Activated T-cell treated with anti-CD3 and anti-CD28 coated beads for 48 hours (primary cell): Measurements from ENCODE around the gene CALU.

Experiments used
- DNase-seq: peaks from one replicate; pipeline ENCODE4 v3.0.0-alpha.2; 2020; ENCODE audit warnings: low read depth

The CALU gene

DNA sequence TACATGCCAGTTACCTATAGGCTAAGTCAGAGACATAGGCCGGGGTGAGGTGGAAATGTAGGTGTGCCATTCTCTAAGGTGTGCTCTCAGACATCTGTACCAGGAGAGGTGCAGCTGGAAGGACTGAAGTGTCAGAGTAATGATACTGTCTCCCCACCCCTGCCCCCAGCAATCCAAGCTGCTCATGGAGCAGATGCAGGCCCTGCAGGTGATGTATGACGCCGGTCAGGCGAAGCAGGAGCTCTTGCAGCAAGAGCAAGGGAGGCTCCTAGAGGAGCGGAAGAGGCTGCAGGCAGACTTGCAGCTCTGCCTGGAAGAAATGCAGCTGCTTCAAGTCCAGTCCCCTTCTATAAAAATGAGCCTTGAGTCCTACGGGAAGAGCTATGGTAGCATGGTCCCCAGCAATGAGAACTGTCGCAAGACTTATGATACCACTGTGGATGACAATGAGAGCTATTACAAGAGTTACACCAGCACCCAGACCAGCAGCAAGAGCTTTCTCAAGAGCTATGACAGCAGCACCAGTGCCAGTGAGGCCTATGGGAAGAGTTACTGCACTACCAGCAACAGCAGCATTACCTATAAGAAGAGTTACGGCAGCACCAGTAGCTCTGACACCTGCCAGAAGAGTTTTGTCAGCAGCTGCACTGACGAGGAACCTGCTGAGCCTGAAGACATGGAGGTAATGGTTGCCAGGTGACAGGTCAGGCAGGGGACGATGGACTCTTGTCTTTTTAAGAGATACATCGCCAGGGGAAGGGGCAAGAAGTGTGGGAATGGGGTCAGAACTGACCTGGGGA lies 72.7 kb downstream of the CALU start:
- no peak for DNase-seq

DNA sequence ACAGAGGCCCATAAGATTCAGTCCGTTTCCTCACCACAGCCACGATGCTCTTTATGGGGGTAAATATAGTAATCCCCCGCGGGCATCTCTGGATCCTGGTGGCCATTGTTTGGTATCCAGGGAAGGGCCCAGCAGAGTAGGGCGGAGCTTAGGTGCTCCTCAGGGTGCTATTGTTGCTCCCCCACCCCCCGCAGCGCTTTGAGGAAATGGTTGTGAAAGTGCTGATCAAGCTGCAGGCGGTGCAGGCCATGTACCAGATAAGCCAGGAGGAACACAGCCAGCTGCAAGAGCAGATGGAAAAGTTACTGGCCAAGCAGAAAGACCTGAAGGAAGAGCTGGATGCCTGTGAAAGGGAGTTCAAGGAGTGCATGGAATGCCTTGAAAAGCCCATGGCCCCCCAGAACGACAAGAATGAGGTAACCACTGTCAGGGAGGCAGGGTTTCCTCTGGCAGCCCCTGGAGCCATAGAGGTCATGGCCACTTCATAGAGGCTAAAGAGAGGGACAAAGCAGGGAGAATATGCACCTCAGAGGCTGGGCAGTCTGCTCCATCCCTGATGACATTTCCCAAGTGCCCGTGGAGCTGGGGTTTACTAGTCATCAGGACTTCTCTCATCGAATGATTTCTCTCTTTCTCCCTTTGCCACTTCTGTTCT lies 73.5 kb downstream of the CALU start:
- DNase-seq = no peak

DNA sequence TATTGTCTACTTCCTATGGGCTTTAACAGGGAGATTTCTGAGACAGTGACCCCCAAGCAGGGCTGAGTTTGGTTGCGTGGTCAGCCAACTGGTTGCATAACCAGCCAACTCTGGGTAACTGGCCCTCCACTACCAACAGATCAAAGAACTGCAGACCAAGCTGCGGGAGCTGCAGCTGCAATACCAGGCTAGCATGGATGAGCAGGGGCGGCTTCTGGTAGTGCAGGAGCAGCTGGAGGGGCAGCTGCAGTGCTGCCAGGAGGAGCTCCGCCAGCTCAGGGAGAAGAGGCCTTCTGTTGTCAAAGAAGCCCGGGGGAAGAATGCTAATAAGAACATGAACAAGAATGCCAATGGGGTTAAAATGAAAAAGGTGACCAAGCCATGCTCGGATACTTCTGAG lies 75.3 kb downstream of the CALU start:
- no peak for DNase-seq

DNA sequence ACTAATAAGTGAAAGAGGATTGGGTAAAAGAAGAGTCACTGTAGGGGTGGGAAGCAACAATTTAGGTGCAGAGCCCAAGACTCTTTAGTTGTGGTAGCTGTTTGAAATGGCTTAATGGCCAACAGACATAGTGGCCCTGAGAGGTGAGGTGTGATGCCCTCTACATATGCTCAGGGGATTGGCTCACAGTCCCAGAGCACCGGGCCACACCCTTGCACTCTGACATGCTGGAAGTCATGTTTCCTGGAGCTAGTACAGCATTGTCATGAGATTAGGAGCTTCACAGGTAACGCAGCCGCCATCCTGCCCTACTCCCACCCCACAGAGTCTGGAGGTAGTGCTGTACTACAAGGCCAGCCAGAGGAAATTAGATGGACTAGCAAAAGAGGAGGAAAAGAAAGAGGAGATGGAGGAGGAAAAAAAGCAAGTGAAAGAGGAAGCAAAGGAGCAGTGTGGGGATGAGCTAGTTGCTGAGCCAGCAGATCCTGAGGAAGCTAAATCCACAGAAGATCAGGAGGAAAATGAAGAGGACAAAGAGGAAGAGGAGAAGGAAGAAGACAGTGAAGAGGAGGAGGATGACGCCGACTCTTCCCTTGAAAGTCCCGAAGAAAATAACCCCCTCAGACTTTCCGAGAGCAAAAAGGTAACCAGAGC lies 76.3 kb downstream of the CALU start:
- DNase-seq = no peak

DNA sequence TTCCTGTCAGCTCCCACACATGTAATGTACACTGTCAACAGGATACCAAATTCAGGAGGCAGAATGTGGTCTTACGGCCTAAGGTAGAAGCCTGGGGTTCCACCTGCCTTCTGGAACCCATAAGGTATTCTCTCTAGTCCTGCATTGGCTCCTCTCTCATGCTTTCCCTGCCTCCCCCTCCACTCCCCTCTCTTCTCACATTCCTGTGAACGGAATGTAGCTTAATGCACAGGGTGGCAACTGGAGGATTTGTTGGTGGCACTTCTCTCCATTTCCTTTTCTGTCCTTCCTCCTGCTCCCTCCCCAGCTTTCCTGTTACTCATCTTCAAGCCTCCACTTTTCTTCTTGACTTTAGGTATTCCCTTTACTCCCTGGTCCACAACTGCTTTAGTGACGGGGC lies 79.5 kb downstream of the CALU start:
- no peak for DNase-seq
